ENCODE measurements around the gene SMCO2.

DNA sequence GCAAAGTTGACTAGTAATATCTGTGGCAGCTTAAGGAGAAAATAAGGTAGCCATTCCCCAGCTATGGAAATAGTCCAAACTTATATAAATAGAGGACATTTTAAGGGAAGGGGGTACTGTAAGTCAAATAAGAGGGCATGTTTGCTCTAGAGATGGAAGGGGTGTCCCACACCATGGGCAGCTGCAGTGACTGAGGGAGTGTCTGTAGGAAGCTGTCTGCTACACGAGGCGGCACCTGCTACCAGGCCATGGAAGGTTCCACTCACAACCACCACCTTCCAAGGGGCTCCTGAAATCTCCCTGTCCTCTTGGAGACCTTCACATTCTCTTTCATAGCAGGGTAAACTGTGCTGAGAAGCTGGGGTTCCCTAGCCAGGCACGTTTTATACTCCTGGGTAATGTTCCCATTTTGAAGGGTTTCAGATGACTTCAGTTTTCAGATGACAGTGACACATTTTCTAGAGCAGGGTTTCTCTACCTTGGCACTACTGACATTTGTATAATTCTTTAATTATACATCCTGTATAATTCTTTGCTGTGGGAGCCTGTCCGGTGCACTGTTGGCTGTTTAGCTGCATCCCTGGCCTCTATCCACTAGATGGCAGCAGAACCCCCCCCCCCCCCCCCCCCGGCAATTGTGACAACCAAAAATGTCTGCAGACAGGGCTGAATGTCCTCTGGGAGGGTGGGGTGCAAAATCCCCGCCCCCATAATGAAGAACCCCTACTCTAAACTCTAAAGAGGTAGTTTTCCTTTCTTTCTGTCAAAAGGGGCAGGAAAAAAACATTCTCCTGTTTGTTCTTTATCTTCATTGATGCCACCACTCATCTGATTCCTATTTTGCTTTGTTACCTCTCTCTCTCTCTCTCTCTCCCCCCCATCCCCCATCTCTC is 11.6 kb upstream of the SMCO2 start:
- TF ChIP-seq, protein P1, sequence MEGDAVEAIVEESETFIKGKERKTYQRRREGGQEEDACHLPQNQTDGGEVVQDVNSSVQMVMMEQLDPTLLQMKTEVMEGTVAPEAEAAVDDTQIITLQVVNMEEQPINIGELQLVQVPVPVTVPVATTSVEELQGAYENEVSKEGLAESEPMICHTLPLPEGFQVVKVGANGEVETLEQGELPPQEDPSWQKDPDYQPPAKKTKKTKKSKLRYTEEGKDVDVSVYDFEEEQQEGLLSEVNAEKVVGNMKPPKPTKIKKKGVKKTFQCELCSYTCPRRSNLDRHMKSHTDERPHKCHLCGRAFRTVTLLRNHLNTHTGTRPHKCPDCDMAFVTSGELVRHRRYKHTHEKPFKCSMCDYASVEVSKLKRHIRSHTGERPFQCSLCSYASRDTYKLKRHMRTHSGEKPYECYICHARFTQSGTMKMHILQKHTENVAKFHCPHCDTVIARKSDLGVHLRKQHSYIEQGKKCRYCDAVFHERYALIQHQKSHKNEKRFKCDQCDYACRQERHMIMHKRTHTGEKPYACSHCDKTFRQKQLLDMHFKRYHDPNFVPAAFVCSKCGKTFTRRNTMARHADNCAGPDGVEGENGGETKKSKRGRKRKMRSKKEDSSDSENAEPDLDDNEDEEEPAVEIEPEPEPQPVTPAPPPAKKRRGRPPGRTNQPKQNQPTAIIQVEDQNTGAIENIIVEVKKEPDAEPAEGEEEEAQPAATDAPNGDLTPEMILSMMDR (conservative IDR thresholded peaks at IDR 0.05; ENCODE audit: low read length): peak; percentile 78
- no peak for TF ChIP-seq EZH2phosphoT487 (IDR thresholded peaks at IDR 0.05; ENCODE audit: borderline replicate concordance, low read depth, low read length)
